GM21423 (cell line): ENCODE results near the gene UBE2Z.
"Not testable (repeated sequence)": the region's sequence is repeated elsewhere in the genome, so short reads cannot be mapped to it uniquely, and the experiment has no call there.

ENCODE experiments used
- ATAC-seq: cut with Tn5 transposase; IDR thresholded peaks from one replicate; pipeline ENCODE4 v1.9.1; 2021; ENCODE audit warnings: mild to moderate bottlenecking, moderate library complexity; ENCODE audit not compliant: unreplicated experiment

UBE2Z gene

DNA sequence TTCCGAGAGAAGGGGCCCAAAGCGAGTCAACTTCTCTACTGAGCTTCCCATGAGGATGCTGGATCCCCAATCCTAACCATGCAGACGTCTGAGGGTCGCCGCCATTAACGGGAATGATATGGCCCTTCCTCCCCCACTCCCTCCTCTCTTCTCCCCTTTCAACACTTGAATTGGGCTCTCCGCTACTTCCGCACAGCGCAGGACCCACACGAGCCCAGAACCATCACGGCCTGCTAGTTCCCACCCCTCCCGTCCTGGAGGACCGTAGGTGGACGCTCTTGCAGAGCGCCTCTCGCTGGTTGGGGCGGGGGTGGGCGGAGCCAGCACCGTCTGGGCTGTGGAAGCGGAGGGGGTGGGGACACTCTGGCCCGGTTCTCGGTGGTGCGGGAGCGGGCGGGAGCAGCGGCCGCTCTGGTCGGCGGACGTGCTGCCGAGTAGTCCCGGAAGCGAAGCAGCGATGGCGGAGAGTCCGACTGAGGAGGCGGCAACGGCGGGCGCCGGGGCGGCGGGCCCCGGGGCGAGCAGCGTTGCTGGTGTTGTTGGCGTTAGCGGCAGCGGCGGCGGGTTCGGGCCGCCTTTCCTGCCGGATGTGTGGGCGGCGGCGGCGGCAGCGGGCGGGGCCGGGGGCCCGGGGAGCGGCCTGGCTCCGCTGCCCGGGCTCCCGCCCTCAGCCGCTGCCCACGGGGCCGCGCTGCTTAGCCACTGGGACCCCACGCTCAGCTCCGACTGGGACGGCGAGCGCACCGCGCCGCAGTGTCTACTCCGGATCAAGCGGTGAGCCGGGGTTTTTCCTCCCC is at the start of gene UBE2Z:
UBE2Z (plus strand) TSS at position 361 of the 797 bp plus-strand sequence; CDS start at position 458, 97 bp downstream.
- peak; percentile 76 for ATAC-seq

DNA sequence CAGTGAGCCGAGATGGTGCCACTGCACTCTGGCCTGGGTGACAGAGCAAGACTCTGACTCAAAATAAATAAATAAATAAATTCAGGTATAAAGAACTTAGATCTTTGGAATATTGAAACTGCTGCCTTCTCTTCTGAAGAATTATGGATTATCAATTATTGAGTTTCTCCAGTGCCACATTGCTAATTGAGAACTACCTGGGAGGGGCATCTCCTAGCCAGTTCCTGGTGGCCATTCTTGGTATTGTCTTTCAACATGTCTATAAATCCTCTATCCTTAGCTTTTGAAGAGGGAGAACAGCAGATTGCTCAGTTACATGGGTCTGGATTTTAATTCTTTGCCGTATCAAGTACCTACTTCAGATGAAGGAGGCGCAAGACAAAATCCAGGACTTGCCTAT is 48.2 kb upstream of the UBE2Z start:
- no peak for ATAC-seq

DNA sequence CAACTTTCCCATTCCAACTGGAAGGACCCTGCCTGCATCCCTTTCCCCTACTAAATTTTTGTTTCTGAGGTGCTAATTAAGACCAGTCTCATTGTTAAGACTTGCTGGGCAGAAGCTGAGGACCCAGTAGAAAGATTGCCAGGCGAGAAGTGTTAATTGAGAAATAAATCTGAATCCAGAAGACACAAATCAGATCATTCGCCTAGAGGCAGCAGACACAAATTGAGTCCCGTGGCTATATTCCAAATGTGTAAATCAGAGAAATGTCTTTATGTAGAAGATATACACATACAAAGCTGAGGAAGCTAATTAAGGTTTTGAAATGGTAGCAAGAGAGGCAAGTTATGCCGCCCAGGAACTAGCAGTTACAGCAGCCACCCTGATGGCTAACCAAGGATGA is 47.8 kb upstream of the UBE2Z start:
- ATAC-seq: no peak

DNA sequence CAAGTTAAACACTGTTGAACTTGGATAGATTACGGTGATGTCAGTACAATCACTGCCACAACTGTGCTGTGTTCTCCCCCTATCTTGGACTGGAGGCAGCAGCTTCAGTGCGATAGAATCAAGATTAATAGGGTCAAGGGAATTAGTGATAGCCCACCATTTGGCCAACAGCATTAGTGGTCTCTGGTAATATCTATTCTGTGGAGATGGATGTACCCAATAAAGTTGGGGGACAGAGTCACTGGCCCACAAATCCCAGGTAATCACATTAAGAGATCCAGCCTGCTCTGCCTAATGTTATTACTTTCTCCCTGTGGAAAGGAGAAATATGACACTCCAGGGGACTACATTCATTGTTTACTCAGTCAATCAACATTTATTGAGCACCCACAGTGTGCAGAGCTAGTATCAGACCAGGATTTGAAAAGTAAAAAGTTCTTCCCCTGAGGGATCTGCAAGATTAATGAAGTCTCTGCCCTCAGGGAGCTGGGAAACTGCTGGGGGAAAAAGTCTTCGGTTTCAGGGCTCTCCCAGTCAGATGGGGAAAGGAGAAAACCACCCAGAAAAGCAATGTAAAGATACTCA is 39.2 kb upstream of the UBE2Z start:
- ATAC-seq: no peak

DNA sequence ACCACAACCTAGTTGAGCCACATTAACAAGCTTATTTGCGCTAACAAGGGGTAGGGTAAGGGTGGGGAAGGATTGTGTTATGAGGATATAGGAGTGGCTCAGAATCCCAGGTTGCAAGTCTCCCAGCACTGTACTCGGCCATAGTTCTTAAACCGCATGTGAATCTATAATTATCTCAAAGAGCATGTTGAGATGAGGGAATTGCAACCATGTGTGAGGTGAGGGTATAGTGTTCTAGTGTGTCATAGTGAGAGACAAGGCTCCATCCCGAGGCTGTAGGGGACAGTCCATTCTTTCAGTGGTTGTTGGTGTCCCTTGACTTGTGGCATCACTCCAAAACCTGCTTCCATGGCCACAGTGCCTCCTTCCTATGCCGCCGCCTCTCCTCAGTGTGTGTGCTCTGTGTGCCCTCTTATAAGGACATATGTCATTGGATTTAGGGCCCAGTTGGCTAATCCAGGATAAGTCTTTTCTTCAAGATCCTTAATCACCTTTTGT is 38.3 kb upstream of the UBE2Z start:
- no peak for ATAC-seq

DNA sequence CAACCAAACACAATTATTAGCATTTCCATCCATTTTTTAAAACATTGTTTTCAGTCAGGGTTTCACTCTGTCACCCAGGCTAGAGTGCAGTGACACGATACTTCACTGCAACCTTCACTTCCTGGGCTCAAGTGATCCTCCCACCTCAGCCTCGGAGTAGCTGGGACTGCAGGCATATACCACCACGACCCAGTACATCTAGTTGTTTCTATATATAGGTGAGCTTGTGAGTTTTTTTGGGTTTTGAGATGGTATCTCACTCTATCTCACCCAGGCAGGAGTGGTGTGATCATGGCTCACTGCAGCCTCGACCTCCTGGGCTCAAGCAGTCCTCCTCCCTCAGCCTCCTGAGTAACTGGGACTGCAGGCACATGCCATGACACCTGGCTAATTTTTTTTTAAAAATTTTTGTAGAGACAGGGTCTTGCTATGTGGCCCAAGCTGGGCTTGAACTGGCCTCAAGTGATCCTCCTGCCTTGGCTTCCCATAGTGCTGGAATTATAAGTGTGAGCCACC is 37.1 kb upstream of the UBE2Z start:
- no peak for ATAC-seq

DNA sequence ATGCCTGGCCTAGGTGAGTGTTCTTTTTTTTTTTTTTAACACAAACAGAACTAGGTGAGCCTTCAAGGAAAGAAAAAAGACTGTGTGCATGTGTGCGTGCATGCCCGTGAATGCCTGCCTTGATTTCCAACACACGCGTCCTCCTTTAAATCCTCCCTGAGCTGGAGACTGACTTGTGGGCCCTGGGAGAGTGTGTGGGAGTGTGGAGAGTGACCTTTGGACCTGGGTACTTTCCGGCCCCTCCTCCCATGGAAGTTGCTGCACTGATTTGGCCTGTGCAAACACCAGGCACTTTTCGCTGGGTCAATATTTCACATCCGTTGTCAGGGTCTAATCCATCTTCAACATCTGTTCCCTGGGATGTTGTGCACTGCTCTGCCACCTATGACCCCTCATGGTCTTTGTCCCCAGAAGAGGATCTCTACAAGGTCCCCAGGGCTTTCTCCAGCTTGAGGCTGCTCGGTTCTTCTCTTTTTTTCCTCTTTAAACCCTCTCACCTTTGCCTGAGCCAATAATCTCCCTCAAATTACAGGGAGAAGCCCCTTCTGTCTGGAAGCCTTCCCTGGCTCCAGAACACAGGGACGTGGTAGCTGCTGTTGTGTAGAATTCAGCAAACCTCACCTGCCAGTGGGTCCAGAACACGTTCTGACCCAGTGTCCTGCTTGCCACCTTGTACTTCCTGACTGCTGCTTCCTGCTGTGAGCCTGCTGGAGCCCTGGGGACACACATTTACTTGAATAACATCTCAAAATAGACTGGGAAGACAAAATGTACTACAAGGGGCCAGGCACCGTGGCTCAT is 36.5 kb upstream of the UBE2Z start:
- no peak for ATAC-seq

DNA sequence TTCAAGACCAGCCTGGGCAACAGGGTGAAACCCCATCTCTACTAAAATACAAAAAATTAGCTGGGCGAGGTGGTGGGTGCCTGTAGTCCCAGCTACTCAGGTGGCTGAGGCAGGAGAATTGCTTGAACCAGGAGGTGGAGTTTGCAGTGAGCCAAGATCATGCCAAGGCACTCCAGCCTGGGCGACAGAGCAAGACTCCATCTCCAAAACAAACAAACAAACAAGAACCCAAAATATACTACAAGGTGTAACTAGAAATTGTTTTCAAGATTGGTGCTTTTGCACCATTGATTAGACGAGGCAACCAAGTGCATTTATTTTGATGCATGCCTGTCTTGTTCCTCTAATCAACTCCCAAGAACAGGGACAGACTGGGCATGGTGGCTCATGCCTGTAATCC is 35.8 kb upstream of the UBE2Z start:
- not testable (repeated sequence) for ATAC-seq

DNA sequence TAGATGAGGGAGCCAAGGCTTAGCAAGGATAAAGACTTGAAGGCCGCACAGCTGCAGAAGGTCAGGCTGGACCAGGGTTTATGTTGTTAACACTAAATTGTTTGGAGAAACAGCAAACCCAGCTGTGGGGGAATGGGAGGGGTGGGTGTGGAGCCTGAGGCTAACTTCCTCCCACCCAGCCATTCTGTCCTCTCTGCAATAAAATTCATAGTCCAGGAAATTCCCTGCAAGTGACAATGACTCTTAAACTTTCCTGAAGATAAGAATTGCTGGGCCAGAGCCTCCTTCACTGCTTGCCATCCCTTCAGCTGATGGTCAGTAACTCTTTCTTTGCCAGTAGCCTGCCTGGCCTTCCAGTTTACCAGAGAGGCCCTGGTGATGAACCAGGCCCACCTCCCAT is 35.0 kb upstream of the UBE2Z start:
- ATAC-seq: no peak

DNA sequence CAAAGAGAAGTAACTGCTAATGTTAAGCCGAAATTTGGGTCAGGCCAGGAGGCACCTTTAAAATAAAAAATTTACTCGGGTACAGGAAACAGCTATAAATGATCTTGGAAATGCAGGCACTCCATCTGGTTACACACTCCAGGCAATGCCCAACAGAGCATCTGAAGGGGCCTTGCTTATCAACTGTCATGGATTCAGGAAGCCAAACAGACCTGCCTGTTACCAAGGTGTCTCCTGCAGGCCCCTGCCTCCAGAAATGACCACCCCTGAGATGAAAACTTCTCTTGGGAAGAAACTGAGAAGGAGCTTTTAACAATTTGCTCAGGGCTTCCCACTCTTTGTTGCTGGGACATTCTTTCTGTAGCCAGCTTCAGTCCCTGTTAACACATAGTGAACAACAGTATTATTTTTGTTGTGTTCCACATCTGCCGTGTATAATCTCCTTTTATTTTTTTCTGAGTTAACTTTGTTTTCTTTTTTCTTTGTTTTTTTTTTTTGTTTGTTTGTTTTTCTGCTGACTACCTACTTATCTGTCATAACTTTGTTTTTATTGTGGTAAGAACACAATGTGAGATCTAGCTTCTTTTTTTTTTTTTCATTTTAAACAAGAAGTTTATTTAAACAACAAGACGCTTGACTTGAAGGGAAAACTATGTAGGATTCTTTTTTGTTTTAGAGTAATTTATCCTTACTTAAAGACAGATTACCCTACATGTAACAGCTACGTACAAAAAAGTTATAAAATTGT is 34.3 kb upstream of the UBE2Z start:
- no peak for ATAC-seq

DNA sequence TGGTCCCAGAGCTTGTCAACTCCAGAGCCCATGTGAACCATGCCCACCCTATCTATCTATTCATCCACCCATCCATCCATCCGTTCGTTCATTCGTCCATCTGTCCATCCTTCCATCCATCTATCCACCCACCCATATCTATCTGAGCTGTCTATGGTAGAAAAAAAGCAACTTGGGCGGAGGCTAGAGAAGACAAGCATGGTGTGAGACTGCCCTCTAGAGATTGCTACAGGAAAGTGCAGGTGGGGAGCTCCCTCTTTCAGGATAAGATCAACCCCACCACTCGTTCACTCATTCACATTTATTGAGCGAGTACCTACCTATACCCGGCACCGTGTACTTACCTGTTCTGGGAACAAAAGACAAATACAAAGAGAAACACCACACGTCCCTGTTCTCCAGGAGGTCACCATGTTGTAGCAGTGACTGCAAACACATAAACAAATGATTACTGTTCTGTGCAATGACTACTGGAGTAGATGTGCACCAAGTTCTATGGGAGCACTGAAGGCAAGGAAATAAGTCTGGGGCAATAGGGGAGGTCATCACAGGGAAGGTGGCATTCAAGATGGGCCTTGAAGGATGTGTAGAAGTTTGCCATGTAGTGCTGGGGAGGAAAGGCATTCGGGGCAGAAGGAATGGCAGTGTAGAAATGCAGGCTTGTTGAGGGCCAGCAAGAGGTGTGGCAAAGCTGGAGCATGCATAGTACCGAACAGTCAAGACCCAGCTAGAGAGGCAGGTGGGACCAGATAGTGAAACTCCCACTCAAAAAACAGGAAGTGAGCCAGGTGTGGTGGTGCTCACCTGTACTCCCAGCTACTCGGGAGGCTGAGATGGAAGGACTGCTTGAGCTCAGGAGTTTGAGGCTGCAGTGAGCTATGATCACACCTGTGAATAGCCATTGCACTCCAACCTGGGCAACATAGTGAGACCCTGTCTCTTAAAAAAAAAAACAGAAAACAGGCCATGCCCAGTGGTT is 29.0 kb upstream of the UBE2Z start:
- no peak for ATAC-seq

DNA sequence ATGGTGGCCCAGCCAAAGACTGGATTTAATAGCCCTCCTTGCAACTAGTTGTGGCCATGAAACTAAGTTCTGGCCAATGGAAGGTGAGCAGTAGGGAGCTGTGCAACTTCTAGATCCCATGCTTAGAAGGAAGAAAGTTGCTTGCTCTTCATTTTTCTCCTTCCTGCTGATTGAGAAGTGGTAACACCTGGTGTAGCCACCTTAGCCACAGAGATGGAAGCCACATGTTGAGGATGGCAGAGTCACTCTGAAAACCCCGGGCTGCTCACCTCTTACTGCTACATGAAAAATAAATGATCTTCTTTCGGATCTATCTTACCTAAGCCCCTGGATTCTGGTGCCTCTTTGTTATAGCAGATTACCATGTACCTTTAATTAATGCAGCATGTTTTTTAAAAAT is 25.9 kb upstream of the UBE2Z start:
- ATAC-seq: no peak

DNA sequence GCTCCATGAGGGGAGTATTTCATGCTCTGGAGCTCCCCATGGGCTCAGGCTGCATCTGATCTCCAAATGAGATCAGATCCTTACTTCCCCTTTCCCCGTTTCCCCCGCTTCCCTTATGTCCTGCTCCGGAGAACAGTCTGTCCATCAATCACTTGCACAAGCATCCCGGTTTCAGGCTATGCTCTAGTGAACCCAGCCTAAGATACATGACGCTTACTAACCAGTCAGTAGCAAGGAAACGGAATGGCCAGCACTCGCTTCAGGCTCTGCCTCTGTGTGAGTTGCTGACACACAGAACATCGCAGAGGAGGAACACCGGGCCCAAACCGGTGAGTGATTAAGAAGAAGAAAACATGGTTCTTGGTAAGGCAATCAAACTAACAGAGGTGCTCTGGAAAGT is 25.0 kb upstream of the UBE2Z start:
- no peak for ATAC-seq

DNA sequence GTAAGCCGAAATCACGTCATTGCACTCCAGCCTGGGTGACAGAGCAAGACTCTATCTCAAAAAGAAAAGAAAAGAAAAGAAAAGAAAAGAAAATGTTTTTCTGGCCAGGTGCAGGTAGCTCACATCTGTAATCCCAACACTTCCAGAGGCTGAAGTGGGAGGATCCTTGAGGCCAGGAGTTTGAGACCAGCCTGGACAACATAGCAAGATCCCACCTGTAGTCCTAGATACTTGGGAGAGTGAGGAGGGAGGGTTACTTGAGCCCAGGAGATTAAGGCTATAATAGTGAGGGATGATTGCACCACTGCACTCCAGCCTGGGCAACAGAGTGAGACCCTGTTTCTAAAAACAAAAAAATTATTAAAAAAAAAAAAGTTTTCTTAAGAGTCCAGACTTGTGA is 18.1 kb upstream of the UBE2Z start:
- ATAC-seq: no peak

DNA sequence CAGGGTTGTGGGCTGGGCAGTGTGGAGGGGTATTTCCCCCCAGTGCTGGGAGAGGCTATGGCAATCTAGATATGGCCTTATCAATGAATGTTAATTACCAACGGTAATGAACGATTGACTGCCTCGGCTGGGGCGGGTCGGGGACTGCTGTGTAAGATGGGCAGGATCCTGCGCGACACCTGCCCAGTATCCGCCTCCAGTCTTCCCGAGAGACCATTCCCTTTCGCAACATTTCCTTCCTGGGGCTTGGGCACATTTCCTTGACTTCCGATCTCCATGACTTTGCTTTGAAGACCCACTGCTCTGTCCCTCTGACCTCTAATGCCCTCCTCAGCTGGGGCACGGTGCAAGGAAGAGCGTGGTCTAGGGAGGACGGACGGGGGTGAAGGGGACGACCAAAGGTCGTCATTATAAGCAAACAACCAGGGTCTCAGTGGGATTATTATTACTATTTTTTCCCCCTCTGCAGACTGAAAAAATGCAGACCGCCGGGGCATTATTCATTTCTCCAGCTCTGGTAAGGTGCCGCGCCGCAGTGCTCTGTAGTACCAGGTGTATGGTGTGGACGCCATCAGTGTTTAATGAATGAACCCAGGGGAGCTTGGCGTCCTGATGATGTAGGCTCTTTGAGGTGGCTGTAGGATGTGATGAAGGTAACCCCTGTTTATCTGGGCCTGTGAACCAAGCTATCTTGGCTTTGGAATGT is 15.1 kb upstream of the UBE2Z start:
- no peak for ATAC-seq

DNA sequence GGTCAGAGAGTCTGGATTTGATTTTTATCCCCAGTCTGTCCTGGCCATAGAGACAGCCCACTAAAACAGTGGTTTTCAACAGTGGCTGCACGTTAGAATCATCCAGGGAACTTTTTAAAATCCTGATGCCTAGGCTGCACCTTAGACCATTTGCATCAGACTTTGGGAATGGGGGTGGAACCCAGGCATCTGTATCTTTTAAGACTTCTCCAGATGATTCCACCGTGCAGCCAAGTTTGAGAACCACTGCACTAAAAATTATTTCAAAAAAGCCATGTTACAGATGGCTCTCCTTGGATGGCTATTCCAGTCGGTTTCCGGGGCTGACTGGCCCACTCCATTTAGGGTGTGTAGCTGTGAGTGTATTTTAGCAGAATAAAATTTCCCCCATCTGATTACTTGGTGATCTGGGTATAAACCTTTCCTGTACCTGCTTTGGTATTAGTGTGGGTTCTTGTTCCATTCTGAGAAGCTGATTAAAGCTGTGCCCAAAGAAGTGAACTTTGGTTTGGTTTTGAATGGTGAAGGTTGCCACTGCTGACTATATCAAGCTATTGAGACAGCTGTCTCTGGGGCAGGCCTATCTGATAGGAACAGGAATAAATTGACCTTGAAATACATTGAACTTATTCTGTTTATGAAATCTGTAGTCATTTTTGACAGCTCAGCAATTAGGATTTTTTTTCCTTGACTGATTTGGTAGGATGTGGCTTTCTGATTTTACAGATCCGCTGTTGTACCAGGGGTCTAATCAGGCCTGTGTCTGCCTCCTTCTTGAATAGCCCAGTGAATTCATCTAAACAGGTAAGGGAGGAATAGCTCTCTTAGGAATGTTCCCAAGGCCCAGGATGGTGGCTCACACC is 14.3 kb upstream of the UBE2Z start:
- no peak for ATAC-seq

DNA sequence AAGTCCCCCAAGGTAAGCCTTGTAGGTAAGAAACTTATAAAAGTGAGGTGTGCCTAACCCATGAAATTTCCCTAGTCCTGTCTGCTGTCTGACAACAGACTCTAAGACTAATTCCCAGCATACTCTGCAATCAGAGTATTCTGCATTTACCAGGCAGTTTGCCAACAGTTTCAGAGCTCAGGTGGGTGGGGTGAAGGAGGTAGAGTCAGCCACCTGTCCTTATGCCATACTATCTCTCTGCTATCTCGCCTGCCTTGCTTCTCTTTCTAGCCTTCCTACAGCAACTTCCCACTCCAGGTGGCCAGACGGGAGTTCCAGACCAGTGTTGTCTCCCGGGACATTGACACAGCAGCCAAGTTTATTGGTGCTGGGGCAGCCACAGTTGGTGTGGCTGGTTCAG is 13.3 kb upstream of the UBE2Z start:
- ATAC-seq: no peak

DNA sequence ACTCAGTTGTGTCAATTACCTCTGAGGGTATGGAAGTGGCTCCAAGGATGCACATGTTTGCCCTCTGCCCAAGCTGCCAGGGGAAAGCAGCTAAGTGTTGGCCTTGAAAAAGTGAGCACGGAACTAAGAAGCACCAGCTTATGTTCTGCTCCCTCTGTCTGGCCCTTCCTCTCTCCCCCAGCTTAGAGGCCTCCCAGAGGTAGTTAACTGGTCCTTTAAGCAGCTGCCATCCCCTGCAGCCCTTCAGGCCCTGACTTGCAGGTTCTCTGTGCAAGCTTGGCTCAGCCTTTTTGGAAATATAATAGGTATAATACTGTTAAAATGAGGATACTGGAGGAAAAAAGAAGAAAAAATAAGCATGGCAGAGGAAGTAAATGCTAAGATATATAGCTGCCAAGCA is 7.0 kb upstream of the UBE2Z start:
- no peak for ATAC-seq
